Gastroesophageal sphincter (tissue), 3 donors: Measurements from ENCODE around the gene GABRG2.

Experiments used
- POLR2A ChIP-seq, 2 donors: fragments of 450-650 bp; IDR thresholded peaks; one replicate each; pipeline ENCODE4 v1.6.1; 2017; ENCODE audit warnings: antibody characterized with exemption in 2 of 2, mild to moderate bottlenecking in 2 of 2, moderate library complexity in 1 of 2
- POLR2AphosphoS5 ChIP-seq: sonication (generic); formaldehyde crosslinking; IDR thresholded peaks from one replicate; pipeline ENCODE4 v1.6.1; 2017; ENCODE audit warnings: antibody characterized with exemption
- TF ChIP-seq, protein P1 (sequence below), 4 experiments: fragments of 200-600 bp in 2 of 4; fragments of 450-650 bp in 2 of 4; sonication (generic) in 1 of 4; IDR thresholded peaks; one replicate each; pipeline ENCODE4 v1.5.1; 2017 to 2019; ENCODE audit warnings: antibody characterized with exemption in 4 of 4, mild to moderate bottlenecking in 2 of 4, moderate library complexity in 2 of 4

DNA sequence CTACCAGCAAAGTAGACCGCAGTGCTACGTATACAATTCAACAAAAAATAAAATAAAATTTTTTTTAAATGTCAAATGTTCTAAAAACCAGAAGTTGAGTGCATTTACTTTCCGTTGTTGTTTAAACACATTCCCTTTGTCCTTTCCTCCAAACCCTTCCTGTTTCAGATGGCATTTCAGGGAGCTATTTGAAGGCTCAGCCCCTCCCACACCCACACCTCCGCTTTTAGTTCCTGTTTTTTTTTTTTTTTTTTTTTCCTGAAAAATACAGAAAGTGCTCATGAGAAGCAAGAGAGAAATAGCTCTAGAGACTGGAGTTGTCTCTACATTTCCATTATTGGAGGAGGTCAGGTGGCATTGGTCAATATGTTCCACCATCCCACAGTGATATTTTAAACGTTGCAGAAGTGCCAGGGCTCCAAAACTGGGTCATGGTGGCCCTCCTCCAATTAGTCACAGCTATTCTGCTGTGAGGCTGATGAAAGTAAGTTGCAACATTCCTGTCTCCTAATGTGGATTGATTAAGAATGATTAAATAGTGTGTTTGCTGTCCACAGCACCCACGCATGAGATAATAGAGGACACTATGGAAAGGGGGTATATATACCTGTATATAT lies 106.9 kb downstream of the GABRG2 start:
- TF ChIP-seq, protein P1, sequence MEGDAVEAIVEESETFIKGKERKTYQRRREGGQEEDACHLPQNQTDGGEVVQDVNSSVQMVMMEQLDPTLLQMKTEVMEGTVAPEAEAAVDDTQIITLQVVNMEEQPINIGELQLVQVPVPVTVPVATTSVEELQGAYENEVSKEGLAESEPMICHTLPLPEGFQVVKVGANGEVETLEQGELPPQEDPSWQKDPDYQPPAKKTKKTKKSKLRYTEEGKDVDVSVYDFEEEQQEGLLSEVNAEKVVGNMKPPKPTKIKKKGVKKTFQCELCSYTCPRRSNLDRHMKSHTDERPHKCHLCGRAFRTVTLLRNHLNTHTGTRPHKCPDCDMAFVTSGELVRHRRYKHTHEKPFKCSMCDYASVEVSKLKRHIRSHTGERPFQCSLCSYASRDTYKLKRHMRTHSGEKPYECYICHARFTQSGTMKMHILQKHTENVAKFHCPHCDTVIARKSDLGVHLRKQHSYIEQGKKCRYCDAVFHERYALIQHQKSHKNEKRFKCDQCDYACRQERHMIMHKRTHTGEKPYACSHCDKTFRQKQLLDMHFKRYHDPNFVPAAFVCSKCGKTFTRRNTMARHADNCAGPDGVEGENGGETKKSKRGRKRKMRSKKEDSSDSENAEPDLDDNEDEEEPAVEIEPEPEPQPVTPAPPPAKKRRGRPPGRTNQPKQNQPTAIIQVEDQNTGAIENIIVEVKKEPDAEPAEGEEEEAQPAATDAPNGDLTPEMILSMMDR (IDR thresholded peaks at IDR 0.05): no peak
- TF ChIP-seq POLR2A (IDR thresholded peaks at IDR 0.05) (no peak), POLR2AphosphoS5 (no peak)
